ENCODE data around the gene PHTF2.

PHTF2 gene

DNA sequence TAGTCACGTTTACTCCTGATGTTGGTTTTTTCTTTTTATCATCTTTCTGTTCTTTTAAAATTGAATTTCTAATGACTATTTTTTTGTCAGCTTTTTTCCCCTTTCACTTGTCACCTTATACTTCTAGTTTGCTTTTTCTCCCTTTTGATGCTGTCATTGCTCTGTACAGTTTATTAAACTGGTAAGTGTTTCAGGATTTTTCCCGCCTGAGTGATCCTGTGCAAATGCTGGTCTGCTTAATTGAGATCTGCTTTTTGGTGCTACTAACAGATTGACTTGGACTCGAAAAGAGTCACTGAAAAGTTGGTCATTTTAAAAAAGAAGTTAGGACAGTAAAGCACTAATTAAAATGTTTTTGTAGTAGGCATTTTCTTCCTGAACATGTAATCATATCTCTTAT is 95.2 kb downstream of the PHTF2 start:
- TF ChIP-seq, protein P1, sequence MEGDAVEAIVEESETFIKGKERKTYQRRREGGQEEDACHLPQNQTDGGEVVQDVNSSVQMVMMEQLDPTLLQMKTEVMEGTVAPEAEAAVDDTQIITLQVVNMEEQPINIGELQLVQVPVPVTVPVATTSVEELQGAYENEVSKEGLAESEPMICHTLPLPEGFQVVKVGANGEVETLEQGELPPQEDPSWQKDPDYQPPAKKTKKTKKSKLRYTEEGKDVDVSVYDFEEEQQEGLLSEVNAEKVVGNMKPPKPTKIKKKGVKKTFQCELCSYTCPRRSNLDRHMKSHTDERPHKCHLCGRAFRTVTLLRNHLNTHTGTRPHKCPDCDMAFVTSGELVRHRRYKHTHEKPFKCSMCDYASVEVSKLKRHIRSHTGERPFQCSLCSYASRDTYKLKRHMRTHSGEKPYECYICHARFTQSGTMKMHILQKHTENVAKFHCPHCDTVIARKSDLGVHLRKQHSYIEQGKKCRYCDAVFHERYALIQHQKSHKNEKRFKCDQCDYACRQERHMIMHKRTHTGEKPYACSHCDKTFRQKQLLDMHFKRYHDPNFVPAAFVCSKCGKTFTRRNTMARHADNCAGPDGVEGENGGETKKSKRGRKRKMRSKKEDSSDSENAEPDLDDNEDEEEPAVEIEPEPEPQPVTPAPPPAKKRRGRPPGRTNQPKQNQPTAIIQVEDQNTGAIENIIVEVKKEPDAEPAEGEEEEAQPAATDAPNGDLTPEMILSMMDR (IDR thresholded peaks at IDR 0.05; ENCODE audit: low read depth, low read length, missing control alignments): no peak
- DNase-seq (ENCODE audit: low read depth): no peak
- no peak overlapping the region for H3K4me3 ChIP-seq (ENCODE audit: low read depth, low read length)
- in situ Hi-C loops (cut with HindIII; ENCODE audit: low sequenced_read_pairs): no loop called here

DNA sequence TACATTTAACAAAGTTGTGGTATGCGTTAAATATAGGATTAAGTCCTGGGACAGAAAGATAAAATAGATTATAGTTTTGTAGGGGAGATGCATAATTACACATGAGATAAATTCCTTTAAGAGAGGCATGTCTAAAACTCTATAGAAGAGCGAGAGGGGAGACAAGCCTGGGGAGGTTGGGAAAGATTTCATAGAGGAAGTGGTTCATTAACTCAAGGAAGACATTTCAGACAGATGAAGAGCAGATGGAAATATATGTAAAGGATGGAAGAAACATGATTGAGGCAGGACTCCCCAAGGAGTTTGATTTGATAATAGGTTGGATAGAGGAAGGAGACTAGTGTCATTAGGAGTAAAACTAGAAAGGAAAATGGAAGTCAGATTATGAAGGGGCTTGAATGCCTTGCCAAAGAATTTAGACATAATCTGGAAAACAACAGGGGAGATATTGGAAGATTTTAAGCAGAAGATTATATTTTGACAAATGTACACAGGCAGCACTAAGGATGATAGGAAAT is 96.1 kb downstream of the PHTF2 start:
- TF ChIP-seq, protein P1 (IDR thresholded peaks at IDR 0.05; ENCODE audit: low read depth, low read length, missing control alignments): no peak
- H3K4me3 ChIP-seq (ENCODE audit: low read depth, low read length): no peak overlapping the region
- no peak for DNase-seq (ENCODE audit: low read depth)
- in situ Hi-C loops (cut with HindIII; ENCODE audit: low sequenced_read_pairs): no loop called here

DNA sequence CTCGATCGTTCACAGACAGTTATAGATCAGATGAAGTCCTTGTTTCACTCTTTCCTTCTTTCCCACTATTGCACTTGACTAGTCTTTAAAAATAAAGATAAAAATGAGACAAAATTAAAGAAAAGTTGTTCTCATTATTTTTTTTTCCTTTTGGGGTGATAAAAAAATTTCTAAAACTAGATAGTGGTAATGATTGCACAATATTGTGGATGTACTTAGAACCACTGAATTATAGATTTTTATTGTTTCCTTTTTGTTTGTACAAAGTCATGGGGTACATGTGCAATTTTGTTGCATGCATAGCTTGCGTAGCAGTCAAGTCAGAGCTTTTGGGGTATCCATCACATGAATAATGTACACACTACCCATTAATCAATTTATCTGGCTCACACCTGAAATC is 97.3 kb downstream of the PHTF2 start:
- TF ChIP-seq, protein P1 (IDR thresholded peaks at IDR 0.05; ENCODE audit: low read depth, low read length, missing control alignments): no peak
- H3K4me3 ChIP-seq (ENCODE audit: low read depth, low read length): no peak overlapping the region
- in situ Hi-C loops (cut with HindIII; ENCODE audit: low sequenced_read_pairs): no loop called here
- DNase-seq (ENCODE audit: low read depth): no peak

DNA sequence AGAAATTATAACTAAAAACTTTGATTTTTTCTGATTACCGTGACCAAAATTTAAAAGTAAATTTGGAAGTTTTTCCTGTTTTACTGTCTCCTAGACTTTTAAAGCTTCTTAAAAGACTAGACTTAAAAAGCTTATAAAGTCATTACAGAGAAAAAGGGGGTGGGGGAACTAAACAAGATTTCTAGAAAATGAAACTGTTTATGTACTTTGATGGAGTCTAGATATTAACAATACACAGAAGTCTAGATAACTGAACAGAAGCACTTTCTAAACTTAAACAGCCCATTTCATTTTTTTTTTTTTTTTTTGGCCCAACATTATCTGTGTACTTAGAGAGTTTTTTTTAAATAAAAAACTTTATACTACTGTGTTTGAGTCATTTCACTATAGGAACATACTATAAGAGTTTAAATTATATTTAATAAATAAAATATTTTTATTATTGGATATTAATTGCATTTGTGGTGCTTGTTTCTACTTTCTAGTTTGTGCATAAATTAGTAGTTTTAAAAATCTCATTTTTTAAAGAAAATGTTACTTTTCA is 98.5 kb downstream of the PHTF2 start:
- no peak overlapping the region for H3K4me3 ChIP-seq (ENCODE audit: low read depth, low read length)
- DNase-seq (ENCODE audit: low read depth): no peak
- in situ Hi-C loops (cut with HindIII; ENCODE audit: low sequenced_read_pairs): no loop called here
- TF ChIP-seq, protein P1 (IDR thresholded peaks at IDR 0.05; ENCODE audit: low read depth, low read length, missing control alignments): no peak

DNA sequence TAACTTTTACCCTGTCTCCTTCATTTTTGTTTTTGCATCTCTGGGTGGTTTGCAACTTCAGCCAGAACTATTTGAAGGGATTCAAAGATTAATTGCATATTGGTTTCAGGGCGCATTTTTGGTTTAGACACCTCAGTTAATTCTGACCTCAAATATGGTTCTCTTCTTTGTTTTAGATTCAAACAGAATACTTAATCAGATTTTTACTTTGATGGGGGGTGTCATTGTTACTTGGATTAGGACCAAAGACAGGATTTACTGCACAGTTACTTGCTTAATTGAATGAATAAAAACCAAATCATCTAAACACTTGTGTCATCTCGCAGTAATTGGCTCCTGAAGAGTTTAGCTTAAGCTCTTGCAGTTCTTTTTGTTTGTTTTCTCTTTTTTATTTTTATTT is 100.9 kb downstream of the PHTF2 start:
- no peak overlapping the region for H3K4me3 ChIP-seq (ENCODE audit: low read depth, low read length)
- TF ChIP-seq, protein P1 (IDR thresholded peaks at IDR 0.05; ENCODE audit: low read depth, low read length, missing control alignments): no peak
- DNase-seq (ENCODE audit: low read depth): peak; percentile 4
- in situ Hi-C loops (cut with HindIII; ENCODE audit: low sequenced_read_pairs): no loop called here

DNA sequence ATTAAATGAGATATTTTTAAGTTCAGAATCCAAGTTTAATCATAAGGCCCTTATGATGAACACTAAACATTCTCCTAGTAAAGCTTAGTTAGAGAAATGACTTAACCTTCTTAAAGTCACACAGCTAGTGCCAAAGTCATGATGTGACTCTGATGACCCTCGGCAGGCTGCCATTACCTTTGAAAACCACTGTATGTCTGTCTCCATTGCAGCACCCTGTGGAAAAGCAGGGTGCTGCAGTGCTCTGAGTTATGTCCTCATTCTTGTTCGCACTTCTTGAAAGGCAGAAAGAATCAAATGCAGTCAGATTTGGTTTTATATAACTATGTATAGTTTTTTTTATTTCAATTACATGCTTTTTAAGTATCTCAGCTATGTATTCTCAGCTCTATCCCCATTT is 105.0 kb downstream of the PHTF2 start:
- TF ChIP-seq, protein P1 (IDR thresholded peaks at IDR 0.05; ENCODE audit: low read depth, low read length, missing control alignments): no peak
- DNase-seq (ENCODE audit: low read depth): no peak
- H3K4me3 ChIP-seq (ENCODE audit: low read depth, low read length): no peak overlapping the region
- in situ Hi-C loops (cut with HindIII; ENCODE audit: low sequenced_read_pairs): no loop called here

All from astrocyte of the cerebellum (primary cell).